GM03348 (cell line): ENCODE results near the gene RP2.

Source experiments
- DNase-seq: peaks from one replicate; pipeline ENCODE4 v3.0.0; 2012; ENCODE audit warnings: low spot score

RP2 gene

GRCh38 chrX:46836701-46837557, at the start of gene RP2:
Gene RP2 (plus strand): TSS chrX:46837043. CDS start chrX:46837101, 58 bp downstream.
- peak; percentile 92 for DNase-seq

GRCh38 chrX:46788902-46789301, 47.9 kb upstream of the RP2 start:
- DNase-seq = peak; percentile 56

- peak; percentile 71 for DNase-seq
Observed at GRCh38 chrX:46791927-46792809, 44.7 kb upstream of the RP2 start.

GRCh38 chrX:46792810-46793188, 44.0 kb upstream of the RP2 start:
- DNase-seq = no peak

- DNase-seq = no peak
Observed at GRCh38 chrX:46793386-46794143, 43.3 kb upstream of the RP2 start.

- DNase-seq = peak; percentile 65
Observed at GRCh38 chrX:46796574-46797191, 40.2 kb upstream of the RP2 start.

GRCh38 chrX:46803140-46803539, 33.7 kb upstream of the RP2 start:
- no peak for DNase-seq

GRCh38 chrX:46805270-46805669, 31.6 kb upstream of the RP2 start:
- no peak for DNase-seq

GRCh38 chrX:46811121-46811520, 25.7 kb upstream of the RP2 start:
- DNase-seq = peak; percentile 20

GRCh38 chrX:46812445-46812844, 24.4 kb upstream of the RP2 start:
- DNase-seq = no peak

GRCh38 chrX:46814966-46815365, 21.9 kb upstream of the RP2 start:
- no peak for DNase-seq

GRCh38 chrX:46819136-46819535, 17.7 kb upstream of the RP2 start:
- no peak for DNase-seq

GRCh38 chrX:46820391-46821100, 16.3 kb upstream of the RP2 start:
- no peak for DNase-seq

- no peak for DNase-seq
Observed at GRCh38 chrX:46823481-46823880, 13.4 kb upstream of the RP2 start.

- peak; percentile 43 for DNase-seq
Observed at GRCh38 chrX:46831765-46832327, 5.0 kb upstream of the RP2 start.

- peak; percentile 6 for DNase-seq
Observed at GRCh38 chrX:46837558-46838485, 979 bp downstream of the RP2 start.

- no peak for DNase-seq
Observed at GRCh38 chrX:46838486-46838870, 1.6 kb downstream of the RP2 start.

- peak; percentile 5 for DNase-seq
Observed at GRCh38 chrX:46838974-46839480, 2.2 kb downstream of the RP2 start.

GRCh38 chrX:46840946-46841345, 4.1 kb downstream of the RP2 start:
- no peak for DNase-seq

GRCh38 chrX:46841346-46841745, 4.5 kb downstream of the RP2 start:
- no peak for DNase-seq
